ENCODE results near the gene MAP3K2. TPM values are rescaled to one million over a fixed set of nuclear protein-coding genes. Genes with fewer than 3 reads are reported as not detected.

Gene MAP3K2
- total and polyA plus RNA-seq, 2 of the 8 experiments (the other 6 are each of a cell fraction or from before 2014, with no cell fraction given), result 2.0 to 23.2 TPM

DNA sequence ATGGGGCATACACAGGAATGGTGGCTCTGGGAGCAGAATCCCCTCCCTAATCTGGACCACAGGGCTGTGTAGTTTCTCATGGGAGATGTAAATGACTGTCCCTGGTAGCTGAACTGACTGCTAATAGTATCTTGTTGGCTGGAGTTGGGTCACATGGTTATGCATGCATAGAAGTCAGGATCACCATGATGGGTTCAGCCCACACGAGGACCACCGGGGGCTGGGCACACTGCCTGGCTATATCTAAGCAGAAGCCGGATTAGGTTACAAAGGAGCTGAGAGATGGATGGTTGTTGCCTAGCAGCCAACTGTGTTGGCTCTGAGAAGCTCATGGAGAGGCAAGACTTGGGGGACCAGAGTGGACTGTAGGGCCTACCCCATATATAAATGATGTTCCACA is 6.7 kb upstream of the MAP3K2 start:
- no peaks in the 10 kb centered on the region for H3K23me2 ChIP-seq (ENCODE audit: low read depth, low read length)
- H2BK20ac ChIP-seq (ENCODE audit: low read length), result no peak overlapping the region

More for the DNA sequence above, 6.7 kb upstream of the MAP3K2 start:
- H2BK5ac ChIP-seq (ENCODE audit: low read depth, low read length), result no peak overlapping the region
- H3K23ac ChIP-seq (ENCODE audit: insufficient read length), result no peak overlapping the region
- H3K56ac ChIP-seq (replicated peaks; ENCODE audit: insufficient read length, low read depth, low read length), result no peak overlapping the region
- no peak overlapping the region for H2AFZ ChIP-seq (ENCODE audit: low read length)
- 86% methylated on average over 3 of the region's 3 CpGs; no CpG with 5 or more reads in 1 of the 2 experiments for WGBS, 2 experiments (ENCODE audit: extremely low coverage in 1 of 2, insufficient coverage in 1 of 2, insufficient read length in 1 of 2, insufficient replicate concordance in 2 of 2, low coverage in 1 of 2, low lambda C conversion rate in 2 of 2, missing lambda C conversion rate in 1 of 2)
- no peak overlapping the region for H3K18ac ChIP-seq (ENCODE audit: extremely low read depth, low read length)
- no peak overlapping the region for H2BK15ac ChIP-seq (ENCODE audit: low read length)
- no peak overlapping the region for H3K4me2 ChIP-seq (ENCODE audit: insufficient read depth in 1 of 2, low read depth in 2 of 2, low read length in 2 of 2)
- H2BK12ac ChIP-seq (ENCODE audit: low read depth, low read length), result no peak overlapping the region
- no peak for FAIRE-seq
- H4K20me1 ChIP-seq (replicated peaks in 1 of 2; ENCODE audit: control insufficient read depth in 1 of 2, insufficient read depth in 2 of 2, low read length in 2 of 2), result no peaks in the 10 kb centered on the region
- POLR2A ChIA-PET (ENCODE audit: partially characterized antibody), result interaction anchor here (0.6 kb wide), 1 partner anchor 237 kb away, joined by 3 read pairs; no protein-coding TSS in a partner anchor
- no peak overlapping the region for H3K27ac ChIP-seq (ENCODE audit: low read depth, low read length)
- CTCF ChIA-PET (ENCODE audit: partially characterized antibody), result interaction anchor here (1.0 to 7.1 kb wide), 3 partner anchors 14 to 29 kb away, joined by 3 to 60 read pairs (median 3); no protein-coding TSS in a partner anchor
- no peak overlapping the region for H3K4me3 ChIP-seq (ENCODE audit: extremely low read depth in 1 of 4, insufficient read depth in 2 of 4, low read depth in 3 of 4, low read length in 4 of 4)
- no peak overlapping the region for H3K9ac ChIP-seq (replicated peaks in 1 of 4; ENCODE audit: extremely low read depth in 1 of 4, low read depth in 3 of 4, low read length in 3 of 4)
- H4K91ac ChIP-seq (replicated peaks; ENCODE audit: insufficient read length, low read length), result no peak overlapping the region
- H4K5ac ChIP-seq (ENCODE audit: insufficient read length, low read depth, low read length), result no peak overlapping the region
- TF ChIP-seq BRCA1 (IDR thresholded peaks at IDR 0.05; ENCODE audit: low read depth, low read length), result no peak
- TF ChIP-seq HDAC2 (IDR thresholded peaks at IDR 0.05; ENCODE audit: borderline replicate concordance in 1 of 2, low read depth in 2 of 2, low read length in 2 of 2), result no peak
- TF ChIP-seq CBX5 (IDR thresholded peaks at IDR 0.05; ENCODE audit: low read depth, low read length), result no peak
- no peak for TF ChIP-seq ATF3 (IDR thresholded peaks at IDR 0.05; ENCODE audit: insufficient read depth, low read depth, low read length)
- TF ChIP-seq TBP (IDR thresholded peaks at IDR 0.05; ENCODE audit: low read depth, low read length), result no peak
- H3K4me1 ChIP-seq (replicated peaks in 1 of 4; ENCODE audit: control insufficient read depth in 3 of 4, insufficient read depth in 4 of 4, low read length in 3 of 4), result no peaks in the 10 kb centered on the region
- no peak overlapping the region for H2BK120ac ChIP-seq (replicated peaks; ENCODE audit: low read depth, low read length)
- no peaks in the 10 kb centered on the region for H3K36me3 ChIP-seq (ENCODE audit: control insufficient read depth in 2 of 4, insufficient read depth in 4 of 4, low read length in 3 of 4)
- no peak for DNase-seq (ENCODE audit: low read depth in 1 of 2, low spot score in 2 of 2)
- H3K79me1 ChIP-seq (ENCODE audit: low read depth, low read length), result no peaks in the 10 kb centered on the region
- 0 out of 4 replicates have a peak, but pooled peaks cover 0 to 3% of the 10 kb centered on the region in 2 experiments for H3K9me3 ChIP-seq (ENCODE audit: insufficient read depth in 2 of 2, low read depth in 1 of 2, low read length in 1 of 2)
- no peak overlapping the region for H3K14ac ChIP-seq (ENCODE audit: insufficient read length)
- H3K4ac ChIP-seq (replicated peaks; ENCODE audit: insufficient read length, low read depth, low read length), result no peak overlapping the region
- no peaks in the 10 kb centered on the region for H3K27me3 ChIP-seq (replicated peaks in 1 of 4; ENCODE audit: control insufficient read depth in 3 of 4, extremely low read depth in 1 of 4, insufficient read depth in 3 of 4, low read length in 3 of 4)
- no peak overlapping the region for H4K8ac ChIP-seq (ENCODE audit: extremely low read depth, insufficient read depth, low read length)
- H3K79me2 ChIP-seq (ENCODE audit: control insufficient read depth in 1 of 2, insufficient read depth in 2 of 2, low read length in 2 of 2), result no peaks in the 10 kb centered on the region
- H2AK5ac ChIP-seq (ENCODE audit: low read depth, low read length), result no peak overlapping the region
